Measurements from ENCODE around the gene ZNF70.

Gene ZNF70

GRCh38 chr22:23689414-23689813 is 61.5 kb downstream of the ZNF70 start:
- Mint-ChIP-seq H3K4me1 (ENCODE audit: low read depth) (peaks cover 3% of the 10 kb centered on the region), H3K36me3 (ENCODE audit: low read depth) (peaks cover 16% of the 10 kb centered on the region), H3K27me3 (no peaks in the 10 kb centered on the region), H3K9me3 (no peaks in the 10 kb centered on the region), H3K27ac (no peak overlapping the region), H3K4me3 (no peak overlapping the region)
